HAP-1 (cell line): ENCODE measurements around the gene C5orf47.
"Not testable (repeated sequence)": the region's sequence is repeated elsewhere in the genome, so short reads cannot be mapped to it uniquely, and the experiment has no call there.

ENCODE experiments used
- DNase-seq, 2 experiments: peaks; one replicate each; pipeline ENCODE4 v3.0.0-alpha.2; 2016 to 2020; ENCODE audit warnings: low spot score in 2 of 2
- H3K27me3 ChIP-seq: fragments of 250-450 bp; sonication (Bioruptor Pico); 2 replicates; pipeline ENCODE4 v1.5.1; 2020; ENCODE audit warnings: low read depth, mild to moderate bottlenecking, moderate library complexity
- H3K36me3 ChIP-seq: fragments of 250-450 bp; sonication (Bioruptor Pico); replicated peaks from 2 replicates; pipeline ENCODE4 v1.5.1; 2020; ENCODE audit warnings: mild to moderate bottlenecking
- H3K4me1 ChIP-seq: fragments of 250-450 bp; sonication (Bioruptor Pico); 2 replicates; pipeline ENCODE4 v1.5.1; 2020; ENCODE audit warnings: mild to moderate bottlenecking
- H3K4me3 ChIP-seq: fragments of 250-450 bp; sonication (Bioruptor Pico); 2 replicates; pipeline ENCODE4 v1.5.1; 2020; ENCODE audit warnings: mild to moderate bottlenecking, moderate library complexity
- H3K9me3 ChIP-seq: fragments of 250-450 bp; sonication (Bioruptor Pico); 2 replicates; pipeline ENCODE4 v1.5.1; 2020; ENCODE audit warnings: mild to moderate bottlenecking, moderate library complexity
- in situ Hi-C: fragments of 300-500 bp; cut with MboI; formaldehyde crosslinking; loops from 3 replicates; pipeline ENCODE4 v1.14.3; 2020; ENCODE audit warnings: low sequenced_read_pairs, inconsistent platforms, mixed read lengths

C5orf47 gene

DNA sequence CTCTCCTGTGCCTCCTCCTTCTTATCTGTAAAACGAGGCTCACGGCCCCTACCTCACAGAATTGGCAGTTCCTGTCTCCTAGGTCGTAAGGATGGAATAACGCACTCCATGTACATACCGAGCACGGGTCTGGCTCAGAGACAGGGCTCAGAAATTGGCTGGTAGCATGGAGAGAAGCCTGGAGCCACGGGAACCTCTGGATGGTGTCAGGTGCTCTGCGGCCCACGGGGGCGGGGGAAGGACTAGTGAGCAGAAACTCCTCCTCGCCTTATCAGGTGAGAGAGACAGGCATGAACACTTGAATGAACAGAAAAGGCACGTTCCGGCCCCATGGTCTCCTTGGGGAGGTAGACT, 15.4 kb upstream of the C5orf47 start:
- Histone ChIP-seq H3K36me3 (no peaks in the 10 kb centered on the region), H3K9me3 (no peaks in the 10 kb centered on the region), H3K4me1 (no peaks in the 10 kb centered on the region), H3K4me3 (peak overlapping the region; percentile 15), H3K27me3 (peaks cover 2% of the 10 kb centered on the region; the same call in 1 of the 2 replicates)
- in situ Hi-C loops, result loop anchor here (5.0 to 25.0 kb wide), 2 partner anchors 351 to 686 kb away; no protein-coding TSS in a partner anchor
- DNase-seq, result no peak

DNA sequence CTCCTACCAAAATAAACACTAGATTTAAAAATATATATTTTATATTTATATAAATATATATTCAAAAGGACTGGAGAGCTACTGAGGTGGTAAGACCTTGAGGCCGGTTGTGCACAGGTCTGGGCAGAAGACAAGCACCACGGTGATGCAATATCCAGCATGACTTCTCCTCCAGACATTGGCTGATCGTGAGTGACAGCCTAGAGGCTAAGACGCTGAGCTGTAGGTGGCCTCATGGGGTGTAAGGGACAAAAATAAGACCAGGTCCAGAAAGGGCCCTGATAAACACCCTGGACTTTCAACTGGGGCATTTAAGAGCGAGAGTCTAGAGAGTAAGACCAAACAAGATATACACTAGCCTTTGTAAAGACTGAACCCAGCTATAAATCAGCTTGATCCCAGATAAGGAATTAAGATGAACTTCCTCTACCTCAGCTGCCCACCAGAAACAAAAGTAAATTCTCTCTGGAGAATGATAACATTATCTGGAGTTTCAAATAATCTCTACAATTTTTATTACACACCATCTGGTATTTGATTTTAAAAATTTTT, 14.2 kb upstream of the C5orf47 start:
- Histone ChIP-seq H3K4me1 (no peaks in the 10 kb centered on the region), H3K9me3 (no peaks in the 10 kb centered on the region), H3K27me3 (peaks cover 8% of the 10 kb centered on the region), H3K4me3 (no peak overlapping the region), H3K36me3 (no peaks in the 10 kb centered on the region)
- in situ Hi-C loops, result loop anchor here (5.0 to 25.0 kb wide), 2 partner anchors 352 to 687 kb away; no protein-coding TSS in a partner anchor
- no peak for DNase-seq

DNA sequence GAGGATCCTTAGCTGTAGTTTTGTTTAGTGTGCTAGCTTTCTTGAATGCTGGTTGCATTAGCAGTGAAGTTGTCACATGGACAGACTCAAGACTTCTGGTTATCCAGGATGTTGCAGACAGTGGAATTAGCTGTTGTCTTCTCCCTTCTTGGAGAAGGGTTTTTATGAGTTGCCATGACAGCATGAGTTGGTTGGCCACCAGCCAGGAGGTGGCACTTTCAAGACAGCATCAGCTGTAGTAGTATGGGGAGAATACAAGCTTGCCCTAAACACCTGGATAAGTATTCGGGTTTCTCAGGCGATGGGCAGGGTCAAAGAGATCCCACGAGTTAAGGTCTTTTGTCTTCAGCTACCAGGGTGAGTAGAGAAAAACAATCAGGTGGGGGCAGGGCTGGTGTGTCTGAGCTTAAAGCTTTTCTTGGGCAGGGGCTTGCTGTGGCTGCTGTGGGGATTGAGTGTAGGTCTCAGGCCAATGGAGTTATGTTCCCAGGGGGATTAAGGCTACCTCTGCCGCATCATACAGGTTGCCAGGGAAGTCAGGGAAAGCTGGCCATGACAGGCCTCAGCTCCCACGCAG, 7.7 kb upstream of the C5orf47 start:
- Histone ChIP-seq H3K9me3 (no peaks in the 10 kb centered on the region; the same call in 1 of the 2 replicates), H3K4me1 (no peaks in the 10 kb centered on the region), H3K4me3 (no peak overlapping the region), H3K27me3 (peaks cover 8% of the 10 kb centered on the region), H3K36me3 (no peaks in the 10 kb centered on the region)
- in situ Hi-C loops, result no loop called here
- no peak for DNase-seq

DNA sequence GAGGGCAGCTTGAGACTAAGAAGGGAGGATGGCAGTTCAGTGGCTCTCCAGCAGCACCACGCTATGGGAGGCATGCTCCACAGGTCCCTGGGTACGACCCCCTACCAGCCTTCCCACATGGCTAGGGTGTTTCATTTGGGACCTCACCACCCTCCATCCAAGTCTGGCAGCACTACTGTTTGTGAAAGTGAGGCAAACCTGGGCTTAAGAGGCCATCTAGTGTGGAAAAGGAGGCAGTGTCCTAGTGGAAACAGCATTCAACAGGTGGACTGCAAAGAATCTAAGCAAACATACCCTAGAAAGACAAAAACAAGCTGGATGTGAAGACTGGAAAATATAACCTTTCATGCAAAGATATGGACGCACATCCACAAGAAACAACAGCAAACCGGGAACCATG, 4.8 kb upstream of the C5orf47 start:
- DNase-seq, result no peak
- Histone ChIP-seq H3K27me3 (peaks cover 4% of the 10 kb centered on the region; the same call in 1 of the 2 replicates), H3K9me3 (no peaks in the 10 kb centered on the region; the same call in 1 of the 2 replicates), H3K36me3 (no peaks in the 10 kb centered on the region), H3K4me3 (no peak overlapping the region), H3K4me1 (no peaks in the 10 kb centered on the region)
- in situ Hi-C loops, result no loop called here

DNA sequence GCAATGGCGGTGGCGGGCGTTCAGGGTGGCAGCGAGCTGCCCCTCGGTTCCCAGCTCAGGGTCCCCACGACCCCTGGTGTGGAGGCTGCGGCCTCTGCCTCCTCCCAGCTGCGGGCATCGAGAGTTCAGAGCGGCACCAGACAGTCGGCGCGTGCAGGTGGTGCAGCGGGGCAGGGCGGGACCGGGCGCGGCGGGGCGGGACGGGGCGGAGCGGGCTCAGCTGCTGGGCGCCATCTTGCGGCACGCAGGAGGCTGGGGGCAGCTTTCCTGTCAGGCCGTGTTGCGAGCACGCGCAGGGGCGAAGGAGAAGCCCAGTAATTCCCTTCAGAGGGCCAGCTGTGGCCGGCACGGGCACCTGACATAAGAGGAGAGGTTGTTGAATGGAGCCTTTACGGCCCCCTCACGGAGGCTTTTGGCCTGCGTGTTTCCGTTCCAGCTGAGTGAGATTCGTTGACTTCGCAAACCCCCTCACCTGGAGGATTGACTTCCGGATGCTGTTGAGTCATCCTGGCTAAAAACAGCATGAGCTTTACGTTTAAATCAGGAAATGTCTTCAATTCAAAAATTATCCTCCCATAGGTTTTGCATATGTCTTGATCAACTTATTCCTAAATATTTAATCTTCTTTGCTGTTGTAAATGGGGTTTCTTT, 587 bp downstream of the C5orf47 start:
- in situ Hi-C loops, result no loop called here
- DNase-seq, result no peak
- Histone ChIP-seq H3K4me1 (no peaks in the 10 kb centered on the region), H3K4me3 (no peak overlapping the region), H3K36me3 (no peaks in the 10 kb centered on the region), H3K9me3 (no peaks in the 10 kb centered on the region; the same call in 1 of the 2 replicates), H3K27me3 (no peaks in the 10 kb centered on the region)

DNA sequence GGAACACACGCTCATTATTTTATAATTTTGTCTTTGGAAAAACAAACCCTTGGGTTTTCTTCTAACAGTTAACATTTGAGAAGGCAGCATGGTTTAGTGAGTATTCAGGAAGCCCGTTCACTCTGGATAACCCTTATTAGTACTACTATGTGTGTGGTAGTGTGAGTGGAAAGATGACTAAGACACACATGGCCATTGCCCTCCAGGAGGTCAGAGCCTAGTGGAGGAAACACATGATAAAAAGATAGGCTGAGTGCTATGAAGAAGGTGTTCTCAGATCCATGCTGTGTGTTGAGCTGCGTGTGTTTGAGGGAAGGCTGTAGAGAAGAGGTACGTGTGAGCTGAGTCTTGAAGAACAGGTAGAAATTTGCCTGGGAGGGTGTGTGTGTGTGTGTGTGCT, 8.4 kb downstream of the C5orf47 start:
- DNase-seq, result no peak
- in situ Hi-C loops, result no loop called here
- Histone ChIP-seq H3K27me3 (no peaks in the 10 kb centered on the region), H3K4me3 (no peak overlapping the region), H3K9me3 (no peaks in the 10 kb centered on the region), H3K4me1 (no peaks in the 10 kb centered on the region), H3K36me3 (no peaks in the 10 kb centered on the region)

DNA sequence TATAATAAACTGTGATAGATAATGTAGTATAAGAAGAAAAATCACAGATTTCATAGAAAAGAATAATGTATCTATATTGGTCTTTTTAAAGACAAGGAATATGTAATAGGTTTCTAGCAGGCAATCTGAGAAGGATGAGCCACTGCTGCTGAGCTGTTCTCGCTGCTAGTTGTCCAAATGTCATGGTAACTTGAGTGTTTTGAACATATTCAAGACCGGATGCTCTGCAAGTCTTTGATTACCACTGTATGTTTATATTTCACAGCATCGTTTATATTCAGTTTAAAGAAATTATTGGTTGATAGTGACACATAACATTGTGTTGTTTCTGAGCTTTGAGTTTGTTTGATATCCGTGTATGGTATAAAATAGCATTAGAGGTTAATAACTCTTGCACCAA, 9.6 kb downstream of the C5orf47 start:
- Histone ChIP-seq H3K4me1 (no peaks in the 10 kb centered on the region), H3K4me3 (no peak overlapping the region), H3K36me3 (no peaks in the 10 kb centered on the region), H3K27me3 (peaks cover 1% of the 10 kb centered on the region; the same call in 1 of the 2 replicates), H3K9me3 (no peaks in the 10 kb centered on the region)
- DNase-seq, result no peak
- in situ Hi-C loops, result no loop called here

DNA sequence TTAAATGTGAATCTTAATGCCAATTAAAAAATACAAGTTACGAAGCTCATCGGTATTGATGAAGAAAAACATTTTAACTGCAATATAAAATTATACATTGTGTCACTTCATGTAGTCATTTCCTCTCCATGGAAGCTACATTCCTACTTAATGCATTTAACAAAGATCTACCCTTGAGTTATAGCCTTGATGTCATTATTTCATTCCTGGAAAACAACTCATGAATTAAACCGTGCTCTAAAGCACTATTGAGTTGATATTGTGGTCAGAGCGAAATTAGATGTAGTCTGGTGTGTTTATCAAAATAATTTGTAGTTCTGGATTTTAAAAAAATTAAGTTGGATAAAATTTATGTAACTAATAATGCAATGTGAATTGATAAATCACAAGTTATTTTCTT, 11.1 kb downstream of the C5orf47 start:
- H3K36me3 ChIP-seq, result no peaks in the 10 kb centered on the region
- H3K4me3 ChIP-seq, result no peak overlapping the region
- H3K4me1 ChIP-seq, result no peaks in the 10 kb centered on the region
- peaks cover 7% of the 10 kb centered on the region; the same call in 1 of the 2 replicates for H3K27me3 ChIP-seq
- H3K9me3 ChIP-seq, result no peaks in the 10 kb centered on the region
- no peak for DNase-seq
- in situ Hi-C loops, result no loop called here

DNA sequence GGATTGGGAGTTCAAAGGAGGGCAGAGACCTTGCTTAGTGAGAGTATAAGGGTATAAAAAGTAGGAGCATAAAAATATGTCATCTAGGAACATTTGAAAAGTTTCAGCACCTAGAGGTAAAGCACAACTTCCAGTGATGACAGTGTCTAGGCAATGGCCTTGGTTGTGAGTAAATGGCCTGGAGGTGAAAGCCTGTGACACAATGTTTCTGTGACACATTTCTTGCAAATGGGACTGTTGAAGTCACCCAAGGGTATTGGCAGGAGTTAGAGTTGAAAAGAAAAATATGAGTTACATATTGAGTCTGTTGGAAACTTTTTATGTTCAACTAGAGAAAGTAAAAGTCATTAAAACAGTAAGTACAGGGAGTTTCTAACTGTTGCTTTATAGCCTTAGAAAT, 14.8 kb downstream of the C5orf47 start:
- H3K4me1 ChIP-seq, result no peaks in the 10 kb centered on the region
- no peaks in the 10 kb centered on the region for H3K9me3 ChIP-seq
- in situ Hi-C loops, result no loop called here
- H3K27me3 ChIP-seq, result peaks cover 10% of the 10 kb centered on the region; the same call in 1 of the 2 replicates
- no peak overlapping the region for H3K4me3 ChIP-seq
- H3K36me3 ChIP-seq, result no peaks in the 10 kb centered on the region
- DNase-seq, result no peak

DNA sequence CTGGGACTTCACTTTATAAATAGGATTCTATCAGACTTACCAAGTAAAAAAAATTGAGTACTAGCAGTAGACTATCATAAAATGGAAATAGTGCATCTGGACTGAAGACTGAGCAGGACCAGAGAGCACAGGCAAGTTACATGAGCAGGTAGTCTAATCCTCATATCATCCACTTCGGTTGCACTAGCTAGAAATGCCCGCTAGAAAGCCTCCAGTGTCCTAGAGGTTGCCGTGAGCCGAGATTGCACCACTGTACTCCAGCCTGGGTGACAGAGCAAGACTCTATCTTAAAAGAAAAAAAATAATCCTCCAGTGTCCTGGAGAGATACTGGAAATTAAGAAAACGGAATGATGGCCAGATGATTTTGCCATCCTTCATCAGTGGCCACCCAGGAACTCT, 20.0 kb downstream of the C5orf47 start:
- peaks cover 8% of the 10 kb centered on the region; the same call in 1 of the 2 replicates for H3K27me3 ChIP-seq
- no peaks in the 10 kb centered on the region for H3K4me1 ChIP-seq
- no peaks in the 10 kb centered on the region for H3K9me3 ChIP-seq
- in situ Hi-C loops, result no loop called here
- no peaks in the 10 kb centered on the region for H3K36me3 ChIP-seq
- H3K4me3 ChIP-seq, result no peak overlapping the region
- DNase-seq, result no peak

DNA sequence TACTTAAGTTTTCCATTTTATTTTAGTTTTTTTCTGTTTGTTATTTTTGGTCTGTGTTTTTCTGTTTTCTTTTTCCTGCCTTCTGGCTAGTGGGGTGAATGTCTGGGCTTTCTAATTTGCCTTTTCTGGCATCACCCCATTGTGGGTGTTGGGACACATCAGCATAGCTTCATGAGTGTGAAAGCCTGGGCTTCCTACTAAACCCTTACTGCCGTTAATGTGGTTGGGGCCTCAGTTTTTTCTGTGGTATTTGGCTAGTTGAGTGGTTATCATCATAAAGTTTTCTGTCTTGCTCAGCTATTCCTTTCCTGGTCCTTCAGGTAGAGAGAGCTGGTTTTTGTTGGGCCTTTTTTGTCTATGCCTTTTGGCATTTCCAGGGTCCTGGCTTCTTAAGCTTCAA, 21.4 kb downstream of the C5orf47 start:
- no peak for DNase-seq
- H3K4me3 ChIP-seq, result no peak overlapping the region
- no peaks in the 10 kb centered on the region for H3K9me3 ChIP-seq
- no peaks in the 10 kb centered on the region for H3K36me3 ChIP-seq
- peaks cover 6% of the 10 kb centered on the region; the same call in 1 of the 2 replicates for H3K27me3 ChIP-seq
- H3K4me1 ChIP-seq, result no peaks in the 10 kb centered on the region
- in situ Hi-C loops, result no loop called here

DNA sequence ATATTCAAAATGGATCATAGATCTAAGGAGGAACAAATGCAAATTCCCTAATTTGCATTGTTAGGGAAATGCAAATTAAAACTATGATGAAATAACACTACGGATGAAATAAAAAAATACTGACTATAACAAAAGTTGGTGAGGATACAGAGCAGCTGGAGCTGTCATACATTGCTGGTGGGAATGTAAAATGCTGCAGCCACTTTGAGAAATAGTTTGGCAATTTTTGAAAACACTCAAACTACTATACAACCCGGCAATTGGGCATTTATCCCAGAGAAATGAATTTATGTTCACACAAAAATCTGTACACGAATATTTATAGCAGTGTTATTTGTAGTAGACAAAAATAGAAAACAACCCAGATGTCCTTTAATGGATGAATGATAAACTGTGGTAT, 22.5 kb downstream of the C5orf47 start:
- in situ Hi-C loops, result no loop called here
- no peak overlapping the region for H3K4me3 ChIP-seq
- DNase-seq, result no peak
- peaks cover 3% of the 10 kb centered on the region; the same call in 1 of the 2 replicates for H3K27me3 ChIP-seq
- H3K4me1 ChIP-seq, result no peaks in the 10 kb centered on the region
- H3K9me3 ChIP-seq, result no peaks in the 10 kb centered on the region
- no peaks in the 10 kb centered on the region for H3K36me3 ChIP-seq

DNA sequence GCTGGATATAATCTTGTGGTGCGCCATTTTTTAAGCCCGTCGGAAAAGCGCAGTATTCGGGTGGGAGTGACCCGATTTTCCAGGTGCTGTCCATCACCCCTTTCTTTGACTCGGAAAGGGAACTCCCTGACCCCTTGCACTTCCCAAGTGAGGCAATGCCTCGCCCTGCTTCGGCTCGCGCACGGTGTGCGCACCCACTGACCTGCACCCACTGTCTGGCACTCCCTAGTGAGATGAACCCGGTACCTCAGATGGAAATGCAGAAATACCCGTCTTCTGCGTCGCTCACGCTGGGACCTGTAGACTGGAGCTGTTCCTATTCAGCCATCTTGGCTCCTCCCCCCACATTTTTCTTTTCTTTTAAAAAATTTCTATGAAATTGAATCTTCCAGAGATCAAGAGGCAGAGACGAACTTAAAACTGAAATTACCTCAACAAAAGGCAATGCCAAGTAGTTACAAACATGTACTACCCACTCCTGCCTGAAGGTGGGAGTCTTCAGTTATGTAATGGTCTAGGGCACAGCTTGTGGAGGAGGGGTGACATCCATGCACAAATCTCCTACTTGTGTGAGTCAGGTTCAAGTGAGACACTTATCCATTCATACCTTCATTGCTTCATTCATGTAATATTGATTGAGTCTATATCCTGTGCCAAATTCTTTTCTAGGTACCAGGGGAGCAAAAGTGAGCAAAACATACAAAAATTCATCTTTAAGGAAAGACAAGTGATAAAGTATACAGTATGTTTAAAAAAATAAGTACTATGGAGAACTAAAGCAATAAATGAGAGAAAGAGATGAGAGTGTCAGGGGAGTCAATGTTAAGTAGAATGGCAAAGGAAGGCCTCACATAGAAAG, 31.3 kb downstream of the C5orf47 start:
- H3K27me3 ChIP-seq, result peaks cover 14% of the 10 kb centered on the region; the same call in 1 of the 2 replicates
- H3K4me3 ChIP-seq, H3K4me1 ChIP-seq, in situ Hi-C loops, H3K9me3 ChIP-seq, H3K36me3 ChIP-seq: not testable (repeated sequence)
- DNase-seq, result peak; percentile 39 to 75

DNA sequence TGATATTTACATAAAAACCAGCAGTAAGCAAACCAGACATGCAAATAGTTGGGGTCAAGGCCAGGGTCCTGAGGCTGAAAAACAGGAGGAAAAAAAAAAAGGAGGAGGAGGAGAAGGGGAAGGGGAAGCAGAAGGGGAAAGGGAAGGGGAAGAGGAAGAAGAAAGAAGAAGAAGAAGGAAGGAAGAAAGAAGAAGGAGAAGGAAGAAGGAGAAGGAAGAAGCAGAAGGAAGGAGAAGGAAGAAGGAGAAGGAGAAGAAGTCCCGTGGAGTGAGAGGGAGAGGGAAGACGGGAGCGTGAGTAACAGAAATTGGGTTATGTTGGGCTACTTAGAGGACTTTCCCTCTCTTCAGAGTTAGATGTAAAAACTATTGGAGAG, 31.9 kb downstream of the C5orf47 start:
- Histone ChIP-seq H3K27me3 (peaks cover 14% of the 10 kb centered on the region; the same call in 1 of the 2 replicates), H3K4me3 (no peak overlapping the region), H3K36me3 (no peaks in the 10 kb centered on the region), H3K9me3 (no peaks in the 10 kb centered on the region), H3K4me1 (no peaks in the 10 kb centered on the region)
- in situ Hi-C loops, result no loop called here
- no peak for DNase-seq
